HG03064 (cell line): ENCODE data around the gene GPNMB.
"Not testable (repeated sequence)": the region's sequence is repeated elsewhere in the genome, so short reads cannot be mapped to it uniquely, and the experiment has no call there.

Experiments
- ATAC-seq: cut with Tn5 transposase; IDR thresholded peaks from one replicate; pipeline ENCODE4 v1.9.1; 2021; ENCODE audit warnings: low read depth; ENCODE audit not compliant: unreplicated experiment

Gene GPNMB

DNA sequence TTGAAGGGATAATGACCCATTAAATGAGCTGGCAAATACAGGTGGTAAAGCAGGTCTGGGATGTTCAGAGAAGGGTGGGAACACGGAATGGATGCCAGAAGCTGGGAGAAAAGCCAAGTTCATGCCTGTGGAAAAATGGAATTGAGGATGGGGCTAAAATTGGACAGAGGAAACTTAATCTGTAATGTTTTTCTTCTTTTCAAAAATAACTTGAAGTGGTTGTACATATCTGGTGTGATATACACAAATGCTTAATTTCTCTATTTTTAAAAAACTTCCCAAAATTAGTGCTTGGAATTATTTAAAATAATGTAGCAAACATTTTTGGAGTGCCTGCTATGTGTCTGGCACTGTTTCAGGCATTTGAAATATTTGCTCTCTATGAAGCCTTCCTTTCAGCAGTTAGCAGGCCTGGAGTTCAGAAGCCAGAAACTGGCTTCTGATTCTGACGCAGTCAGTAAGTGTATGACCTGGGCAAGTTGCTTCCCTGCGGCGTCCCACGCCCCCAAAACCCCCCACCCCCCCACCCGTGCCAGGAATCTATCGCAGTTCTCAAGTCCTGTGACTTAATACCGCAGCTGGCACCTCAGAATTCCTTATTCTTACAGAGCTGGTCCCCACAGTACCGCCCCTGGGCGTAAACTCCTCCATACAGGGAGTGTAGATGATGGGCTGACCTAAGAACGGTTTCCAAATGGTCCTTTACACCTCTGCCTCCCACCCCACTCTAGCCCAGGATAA is 51.7 kb downstream of the GPNMB start:
- ATAC-seq, result no peak

DNA sequence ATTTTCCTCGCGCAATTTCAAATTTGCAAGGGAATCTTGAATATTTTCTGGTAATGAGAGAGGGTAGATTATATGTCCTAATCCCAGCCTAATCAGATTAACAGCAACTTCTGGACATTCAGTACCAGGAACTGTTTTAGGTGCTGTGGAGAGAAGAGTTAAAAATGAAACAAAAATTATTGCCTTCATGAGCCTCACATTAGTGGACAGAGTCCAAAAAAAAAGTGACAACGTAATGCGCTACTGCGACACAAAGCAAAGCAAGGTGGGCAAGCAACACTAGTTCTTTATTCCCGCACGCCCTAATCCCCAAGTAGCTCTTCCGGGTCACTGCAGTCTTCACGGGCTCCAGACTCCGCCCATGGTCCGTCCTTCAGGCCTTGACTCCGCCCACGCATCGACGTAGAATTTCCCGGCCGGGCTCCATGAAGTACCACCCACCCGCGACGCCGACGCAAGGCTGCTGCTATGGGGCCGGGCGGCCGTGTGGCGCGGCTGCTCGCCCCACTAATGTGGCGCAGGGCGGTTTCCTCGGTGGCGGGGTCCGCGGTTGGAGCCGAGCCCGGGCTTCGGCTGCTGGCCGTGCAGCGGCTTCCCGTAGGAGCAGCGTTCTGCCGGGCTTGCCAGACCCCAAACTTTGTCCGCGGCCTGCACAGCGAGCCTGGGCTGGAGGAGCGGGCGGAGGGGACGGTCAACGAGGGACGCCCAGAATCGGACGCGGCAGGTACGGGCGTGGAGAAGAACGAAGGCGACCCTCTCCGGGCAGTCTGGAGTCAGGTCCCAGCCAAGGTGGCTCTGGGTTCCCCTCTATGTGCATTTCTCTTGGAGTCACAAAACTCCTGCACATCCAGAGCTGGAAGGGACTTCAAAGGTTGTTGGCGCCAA is 52.6 kb downstream of the GPNMB start, which contains the start of gene MALSU1:
Gene MALSU1 (plus strand): TSS at position 455 of the 885 bp plus-strand sequence. CDS start 14 bp downstream, at position 469.
- peak; percentile 99 for ATAC-seq

DNA sequence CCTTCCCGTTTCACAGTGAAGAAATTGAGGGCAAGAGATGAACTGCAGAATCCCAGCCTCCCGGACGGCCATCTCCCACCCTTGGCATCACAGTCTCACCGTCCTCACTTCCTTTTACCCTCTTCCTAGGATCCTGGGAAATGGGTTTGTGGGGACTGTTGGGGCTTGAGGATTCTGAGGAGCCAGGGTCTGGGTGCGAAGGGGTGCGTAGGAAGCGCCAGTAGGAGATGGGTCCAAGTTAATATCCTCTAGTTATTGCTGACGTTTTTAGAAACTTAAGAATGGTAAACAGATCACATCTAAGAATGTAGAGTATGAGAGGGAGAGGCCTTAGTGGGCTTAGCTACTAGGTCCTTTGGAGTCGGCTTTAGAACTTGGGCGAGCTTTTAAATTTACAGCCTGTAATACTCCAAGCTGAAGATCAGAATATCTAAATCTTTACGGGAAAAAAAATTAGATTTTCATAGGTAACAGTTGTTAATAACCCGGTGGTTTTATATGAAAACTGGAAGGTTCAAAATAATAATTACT is 53.3 kb downstream of the GPNMB start:
- ATAC-seq, result peak; percentile 6

GRCh38 chr7:23306936-23307521 is 60.5 kb downstream of the GPNMB start:
- no peak for ATAC-seq

- ATAC-seq, result no peak
These were observed 62.2 kb downstream of the GPNMB start for GRCh38 chr7:23308754-23309153.

GRCh38 chr7:23312141-23312540 is 65.6 kb downstream of the GPNMB start:
- not testable (repeated sequence) for ATAC-seq

DNA sequence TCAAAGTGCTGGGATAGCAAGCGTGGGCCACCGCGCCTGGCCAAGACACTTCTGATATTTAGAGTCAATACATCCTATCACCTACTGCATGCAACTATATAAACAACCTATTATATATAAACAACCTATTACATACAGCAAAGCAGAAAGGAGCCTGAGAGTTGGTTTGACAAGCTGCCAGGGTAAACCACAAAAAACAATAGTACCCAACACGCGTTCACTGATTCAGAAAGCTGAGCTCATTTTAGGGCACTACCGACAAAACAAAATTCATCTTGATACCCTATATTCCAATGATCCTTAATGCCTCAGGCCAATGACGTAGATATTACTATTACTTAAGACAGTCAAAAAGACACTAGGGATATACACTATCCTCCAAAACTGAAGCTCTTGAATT is 68.8 kb downstream of the GPNMB start:
- ATAC-seq, result no peak
